ENCODE results near the gene NUDT21.

GRCh38 chr16:56415875-56416274, 35.3 kb downstream of the NUDT21 start:
- TF ChIP-seq POLR2A (IDR thresholded peaks at IDR 0.05): no peak
- TF ChIP-seq CTCF (IDR thresholded peaks at IDR 0.05): no peak
- no peak for TF ChIP-seq POLR2AphosphoS5 (IDR thresholded peaks at IDR 0.05)

Data from upper lobe of left lung (tissue), 4 donors.